Kidney (tissue), 14 donors: ENCODE data around the gene TTC39C. TPM values are rescaled to one million over a fixed set of nuclear protein-coding genes. Genes with fewer than 3 reads are reported as not detected.

ENCODE experiments used
- DNase-seq, 5 donors: peaks; one replicate each; pipeline ENCODE4 v3.0.0-alpha.2; 2013 to 2020
- FAIRE-seq: peaks from 2 replicates; lab custom pipeline; 2012; peaks lifted over from hg19 to GRCh38; lab: Jason Lieb, UNC
- H3K27ac ChIP-seq, 2 donors: one replicate each; pipeline ENCODE4 v1.7.0; 2013; ENCODE audit warnings: low read depth in 2 of 2, low read length in 2 of 2, inconsistent platforms in 1 of 2
- H3K27me3 ChIP-seq: one replicate; pipeline ENCODE4 v1.7.1; 2013; ENCODE audit warnings: low read length, inconsistent platforms; ENCODE audit not compliant: control insufficient read depth, insufficient read depth
- H3K36me3 ChIP-seq, 3 donors: one replicate each; pipeline versions ENCODE4 v1.7.0 to v1.7.1; 2013; ENCODE audit warnings: low read length in 3 of 3, control low read depth in 1 of 3, inconsistent platforms in 1 of 3; ENCODE audit not compliant: insufficient read depth in 3 of 3, control insufficient read depth in 2 of 3
- H3K4me1 ChIP-seq, 3 donors: one replicate each; pipeline versions ENCODE4 v1.7.0 to v1.7.1; 2013; ENCODE audit warnings: low read length in 3 of 3, inconsistent platforms in 1 of 3, low read depth in 1 of 3; ENCODE audit not compliant: control insufficient read depth in 2 of 3, insufficient read depth in 2 of 3
- H3K4me3 ChIP-seq, 3 donors: one replicate each; pipeline versions ENCODE4 v1.7.0 to v1.8.1; 2013; ENCODE audit warnings: low read length in 3 of 3, control low read depth in 1 of 3, inconsistent platforms in 1 of 3
- H3K9ac ChIP-seq, 3 donors: one replicate each; pipeline versions ENCODE4 v1.7.0 to v1.7.1; 2013; ENCODE audit warnings: low read length in 3 of 3, control low read depth in 1 of 3, inconsistent platforms in 1 of 3
- H3K9me3 ChIP-seq, 3 donors: one replicate each; pipeline versions ENCODE4 v1.7.0 to v1.7.1; 2013; ENCODE audit warnings: low read length in 3 of 3, control low read depth in 1 of 3, inconsistent platforms in 1 of 3; ENCODE audit not compliant: control insufficient read depth in 2 of 3, insufficient read depth in 1 of 3
- CTCF ChIP-seq: IDR thresholded peaks from 3 replicates; pipeline ENCODE4 v1.5.1; 2012; ENCODE audit warnings: mild to moderate bottlenecking, moderate library complexity, borderline replicate concordance; ENCODE audit not compliant: insufficient read depth; ENCODE audit errors: extremely low read depth
- intact Hi-C: fragments of 100-400 bp; cut with DNase I; formaldehyde crosslinking; loops from one replicate; pipeline ENCODE4 v1.11.1; 2022
- polyA plus RNA-seq: library from polyadenylated mRNA; stranded (reverse); fragments of 350-450 nt; fragmentation: Illumina TruSeq; extraction: RNeasy Lipid Tissue Mini Kit (QIAGEN cat#74804); gene quantifications from one replicate; pipeline ENCODE4 v1.2.3, GENCODE V29; 2014; ENCODE audit warnings: low read depth, low replicate concordance; ENCODE audit not compliant: insufficient read depth
- total RNA-seq: library from RNA; stranded (reverse); fragmentation: NEBNext Ultra II Directional; extraction: Animal tissue kit (Norgen Biotek cat#: 25700); gene quantifications from one replicate; pipeline ENCODE4 v1.2.1, GENCODE V29; 2021
- donor health status: control.
- donor health status: control.
- donor health status: control.
- donor health status: control.
- donor health status: control.
- donor health status: DM: yes; HTN: yes; CAD: no.
- donor health status: Normal renal cell carcinoma (clear cell type).

The TTC39C gene
- total and polyA plus RNA-seq, 2 donors from 2014 or later = 2.8 to 17.4 TPM

DNA sequence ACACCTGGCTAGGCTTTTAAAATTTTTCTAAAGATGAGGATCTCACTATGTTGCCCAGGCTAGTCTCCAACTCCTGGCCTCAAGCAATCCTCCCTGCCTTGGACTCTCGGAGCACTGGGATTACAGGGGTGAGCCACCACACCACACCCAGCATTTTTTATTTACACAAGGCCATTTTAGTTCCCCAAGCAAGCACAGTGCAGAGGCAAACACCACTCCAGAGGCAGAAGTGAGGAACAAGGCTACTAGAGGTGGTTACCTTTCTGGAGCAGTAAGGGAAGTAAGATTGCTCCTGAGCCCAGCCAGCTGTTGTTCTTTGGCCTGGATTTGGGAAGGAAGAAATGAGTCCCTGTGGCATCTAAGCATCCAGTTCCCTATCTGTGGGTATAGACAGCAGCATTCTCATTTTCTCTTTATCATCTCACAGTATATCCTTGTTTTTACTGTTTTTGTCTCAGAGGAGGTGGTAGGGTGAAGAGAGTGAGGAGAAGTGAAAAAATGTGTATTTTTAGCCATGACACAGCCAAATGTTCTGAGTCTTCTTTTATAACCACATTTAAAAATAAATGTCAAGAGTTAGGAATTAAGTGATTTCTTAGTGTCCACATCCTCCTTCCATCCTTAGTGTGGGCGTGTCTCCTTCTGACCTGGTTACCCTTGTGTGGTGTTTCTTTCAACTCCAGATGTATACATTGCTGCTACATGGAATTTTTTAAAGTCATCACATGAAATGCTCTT, 10.5 kb upstream of the TTC39C start:
- FAIRE-seq (no peak), DNase-seq (no peak)
- no peaks in the 10 kb centered on the region for H3K9me3 ChIP-seq
- H3K27ac ChIP-seq = no peak overlapping the region
- TF ChIP-seq CTCF = no peak
- no peaks in the 10 kb centered on the region for H3K4me1 ChIP-seq
- intact Hi-C loops = no loop called here
- no peaks in the 10 kb centered on the region for H3K36me3 ChIP-seq
- no peak overlapping the region for H3K4me3 ChIP-seq
- no peak overlapping the region for H3K9ac ChIP-seq
- H3K27me3 ChIP-seq = no peaks in the 10 kb centered on the region

DNA sequence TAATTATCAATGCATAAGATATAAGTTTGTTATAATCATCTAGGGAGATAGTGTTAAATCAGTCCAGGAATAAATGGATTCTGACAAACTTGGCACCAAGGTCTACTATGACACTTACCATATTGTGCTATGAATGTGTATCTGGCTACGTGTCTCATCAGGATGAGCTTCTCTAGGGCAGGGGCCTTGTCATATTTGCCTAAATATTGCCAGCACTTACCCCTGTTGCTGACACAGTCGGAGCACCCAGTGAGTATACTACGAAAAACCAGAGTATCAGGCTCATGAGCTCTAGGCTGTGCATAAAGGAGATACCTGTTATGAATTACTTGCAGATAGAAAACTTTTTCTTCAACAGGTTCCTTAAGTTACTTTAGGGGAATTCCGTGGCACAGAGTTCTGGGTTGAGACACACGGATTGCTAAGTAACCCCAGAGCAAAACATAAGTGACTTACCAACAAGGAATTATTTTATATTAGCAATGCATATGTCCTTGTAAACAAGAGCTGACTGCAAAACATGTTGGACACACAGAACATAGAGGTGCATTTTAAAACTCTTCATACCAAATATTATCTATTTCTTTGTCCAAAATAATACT, 7.7 kb upstream of the TTC39C start:
- intact Hi-C loops = no loop called here
- no peak overlapping the region for H3K4me3 ChIP-seq
- no peaks in the 10 kb centered on the region for H3K27me3 ChIP-seq
- TF ChIP-seq CTCF = no peak
- no peaks in the 10 kb centered on the region for H3K4me1 ChIP-seq
- FAIRE-seq = no peak
- no peak for DNase-seq
- no peak overlapping the region for H3K27ac ChIP-seq
- no peaks in the 10 kb centered on the region for H3K36me3 ChIP-seq
- H3K9me3 ChIP-seq = no peaks in the 10 kb centered on the region
- H3K9ac ChIP-seq = no peak overlapping the region

DNA sequence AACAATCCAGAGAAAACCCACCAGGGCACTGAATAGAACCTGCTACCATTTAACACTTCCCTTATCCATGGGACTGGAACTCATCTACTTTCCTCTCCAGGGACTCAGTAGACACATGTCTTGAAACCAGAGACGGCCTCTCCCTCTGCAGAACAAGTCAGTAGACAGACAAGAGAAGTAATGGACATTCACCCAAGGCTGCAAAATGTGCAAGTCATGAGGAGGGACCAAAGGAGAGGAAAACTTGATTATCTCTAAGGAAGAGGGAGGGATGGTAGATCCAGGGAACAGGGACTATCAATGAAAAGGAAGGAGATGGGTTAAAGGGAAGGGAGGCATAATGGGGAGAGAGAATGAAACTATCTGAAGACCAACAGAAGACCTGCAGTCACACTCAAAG, 5.3 kb upstream of the TTC39C start:
- DNase-seq (no peak), FAIRE-seq (no peak)
- intact Hi-C loops = no loop called here
- Histone ChIP-seq H3K4me1 (no peaks in the 10 kb centered on the region), H3K4me3 (no peak overlapping the region), H3K9me3 (no peaks in the 10 kb centered on the region), H3K9ac (no peak overlapping the region), H3K36me3 (no peaks in the 10 kb centered on the region), H3K27me3 (no peaks in the 10 kb centered on the region), H3K27ac (no peak overlapping the region)
- no peak for TF ChIP-seq CTCF
